ENCODE data around the gene ARID1B. TPM values are rescaled to one million over a fixed set of nuclear protein-coding genes. Genes with fewer than 3 reads are reported as not detected.

ARID1B gene
- total and polyA plus RNA-seq, 4 donors: 7.0 to 49.0 (median 24.2) TPM

DNA sequence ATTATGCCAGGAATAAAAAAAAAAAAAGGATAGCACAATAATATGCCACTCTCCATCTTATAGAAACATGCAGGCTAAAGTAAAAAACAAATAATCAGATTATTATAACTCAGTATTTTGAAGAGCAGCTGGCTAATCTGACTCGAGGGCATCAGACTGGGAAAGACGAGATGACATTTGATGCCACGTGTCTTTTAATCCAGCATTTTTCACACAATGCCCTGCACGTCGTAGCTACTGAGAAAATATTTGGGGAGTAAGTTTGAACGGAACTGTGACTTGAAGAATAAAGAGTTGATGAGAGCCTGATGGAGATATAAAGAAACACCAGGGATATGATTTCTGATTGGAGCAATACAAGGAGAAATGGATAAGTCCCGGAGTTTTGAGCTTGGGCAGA, 237.7 kb downstream of the ARID1B start:
- no peak for TF ChIP-seq HNF4G (IDR thresholded peaks at IDR 0.05)
- TF ChIP-seq EGR1 (IDR thresholded peaks at IDR 0.05; ENCODE audit: low read depth in 2 of 2): no peak
- no peak for TF ChIP-seq JUND (IDR thresholded peaks at IDR 0.05)
- TF ChIP-seq FOXA1 (IDR thresholded peaks at IDR 0.05): no peak
- TF ChIP-seq, protein P1, sequence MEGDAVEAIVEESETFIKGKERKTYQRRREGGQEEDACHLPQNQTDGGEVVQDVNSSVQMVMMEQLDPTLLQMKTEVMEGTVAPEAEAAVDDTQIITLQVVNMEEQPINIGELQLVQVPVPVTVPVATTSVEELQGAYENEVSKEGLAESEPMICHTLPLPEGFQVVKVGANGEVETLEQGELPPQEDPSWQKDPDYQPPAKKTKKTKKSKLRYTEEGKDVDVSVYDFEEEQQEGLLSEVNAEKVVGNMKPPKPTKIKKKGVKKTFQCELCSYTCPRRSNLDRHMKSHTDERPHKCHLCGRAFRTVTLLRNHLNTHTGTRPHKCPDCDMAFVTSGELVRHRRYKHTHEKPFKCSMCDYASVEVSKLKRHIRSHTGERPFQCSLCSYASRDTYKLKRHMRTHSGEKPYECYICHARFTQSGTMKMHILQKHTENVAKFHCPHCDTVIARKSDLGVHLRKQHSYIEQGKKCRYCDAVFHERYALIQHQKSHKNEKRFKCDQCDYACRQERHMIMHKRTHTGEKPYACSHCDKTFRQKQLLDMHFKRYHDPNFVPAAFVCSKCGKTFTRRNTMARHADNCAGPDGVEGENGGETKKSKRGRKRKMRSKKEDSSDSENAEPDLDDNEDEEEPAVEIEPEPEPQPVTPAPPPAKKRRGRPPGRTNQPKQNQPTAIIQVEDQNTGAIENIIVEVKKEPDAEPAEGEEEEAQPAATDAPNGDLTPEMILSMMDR (IDR thresholded peaks at IDR 0.05; ENCODE audit: low read depth, low read length, missing input control): no peak
- TF ChIP-seq FOXA2 (IDR thresholded peaks at IDR 0.05): no peak
- TF ChIP-seq YY1 (IDR thresholded peaks at IDR 0.05): no peak
- TF ChIP-seq, protein P2, sequence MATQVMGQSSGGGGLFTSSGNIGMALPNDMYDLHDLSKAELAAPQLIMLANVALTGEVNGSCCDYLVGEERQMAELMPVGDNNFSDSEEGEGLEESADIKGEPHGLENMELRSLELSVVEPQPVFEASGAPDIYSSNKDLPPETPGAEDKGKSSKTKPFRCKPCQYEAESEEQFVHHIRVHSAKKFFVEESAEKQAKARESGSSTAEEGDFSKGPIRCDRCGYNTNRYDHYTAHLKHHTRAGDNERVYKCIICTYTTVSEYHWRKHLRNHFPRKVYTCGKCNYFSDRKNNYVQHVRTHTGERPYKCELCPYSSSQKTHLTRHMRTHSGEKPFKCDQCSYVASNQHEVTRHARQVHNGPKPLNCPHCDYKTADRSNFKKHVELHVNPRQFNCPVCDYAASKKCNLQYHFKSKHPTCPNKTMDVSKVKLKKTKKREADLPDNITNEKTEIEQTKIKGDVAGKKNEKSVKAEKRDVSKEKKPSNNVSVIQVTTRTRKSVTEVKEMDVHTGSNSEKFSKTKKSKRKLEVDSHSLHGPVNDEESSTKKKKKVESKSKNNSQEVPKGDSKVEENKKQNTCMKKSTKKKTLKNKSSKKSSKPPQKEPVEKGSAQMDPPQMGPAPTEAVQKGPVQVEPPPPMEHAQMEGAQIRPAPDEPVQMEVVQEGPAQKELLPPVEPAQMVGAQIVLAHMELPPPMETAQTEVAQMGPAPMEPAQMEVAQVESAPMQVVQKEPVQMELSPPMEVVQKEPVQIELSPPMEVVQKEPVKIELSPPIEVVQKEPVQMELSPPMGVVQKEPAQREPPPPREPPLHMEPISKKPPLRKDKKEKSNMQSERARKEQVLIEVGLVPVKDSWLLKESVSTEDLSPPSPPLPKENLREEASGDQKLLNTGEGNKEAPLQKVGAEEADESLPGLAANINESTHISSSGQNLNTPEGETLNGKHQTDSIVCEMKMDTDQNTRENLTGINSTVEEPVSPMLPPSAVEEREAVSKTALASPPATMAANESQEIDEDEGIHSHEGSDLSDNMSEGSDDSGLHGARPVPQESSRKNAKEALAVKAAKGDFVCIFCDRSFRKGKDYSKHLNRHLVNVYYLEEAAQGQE (IDR thresholded peaks at IDR 0.05): no peak
- TF ChIP-seq, protein P3, sequence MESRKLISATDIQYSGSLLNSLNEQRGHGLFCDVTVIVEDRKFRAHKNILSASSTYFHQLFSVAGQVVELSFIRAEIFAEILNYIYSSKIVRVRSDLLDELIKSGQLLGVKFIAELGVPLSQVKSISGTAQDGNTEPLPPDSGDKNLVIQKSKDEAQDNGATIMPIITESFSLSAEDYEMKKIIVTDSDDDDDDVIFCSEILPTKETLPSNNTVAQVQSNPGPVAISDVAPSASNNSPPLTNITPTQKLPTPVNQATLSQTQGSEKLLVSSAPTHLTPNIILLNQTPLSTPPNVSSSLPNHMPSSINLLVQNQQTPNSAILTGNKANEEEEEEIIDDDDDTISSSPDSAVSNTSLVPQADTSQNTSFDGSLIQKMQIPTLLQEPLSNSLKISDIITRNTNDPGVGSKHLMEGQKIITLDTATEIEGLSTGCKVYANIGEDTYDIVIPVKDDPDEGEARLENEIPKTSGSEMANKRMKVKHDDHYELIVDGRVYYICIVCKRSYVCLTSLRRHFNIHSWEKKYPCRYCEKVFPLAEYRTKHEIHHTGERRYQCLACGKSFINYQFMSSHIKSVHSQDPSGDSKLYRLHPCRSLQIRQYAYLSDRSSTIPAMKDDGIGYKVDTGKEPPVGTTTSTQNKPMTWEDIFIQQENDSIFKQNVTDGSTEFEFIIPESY (IDR thresholded peaks at IDR 0.05): no peak
- TF ChIP-seq RXRA (IDR thresholded peaks at IDR 0.05): no peak
- no peak for TF ChIP-seq TAF1 (conservative IDR thresholded peaks at IDR 0.05)
- no peak for TF ChIP-seq NR2F2 (IDR thresholded peaks at IDR 0.05)
- TF ChIP-seq GABPA (IDR thresholded peaks at IDR 0.05 in 1 of 2, conservative IDR thresholded peaks at IDR 0.05 in 1 of 2): no peak
- no peak for TF ChIP-seq RAD21 (IDR thresholded peaks at IDR 0.05)
- TF ChIP-seq, protein P4, sequence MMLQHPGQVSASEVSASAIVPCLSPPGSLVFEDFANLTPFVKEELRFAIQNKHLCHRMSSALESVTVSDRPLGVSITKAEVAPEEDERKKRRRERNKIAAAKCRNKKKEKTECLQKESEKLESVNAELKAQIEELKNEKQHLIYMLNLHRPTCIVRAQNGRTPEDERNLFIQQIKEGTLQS (IDR thresholded peaks at IDR 0.05): no peak
- no peaks in the 10 kb centered on the region for H3K36me3 ChIP-seq (ENCODE audit: control insufficient read depth in 4 of 4, insufficient read depth in 3 of 4, low read depth in 1 of 4, low read length in 3 of 4)
- H3K9ac ChIP-seq (ENCODE audit: low read depth in 1 of 2, low read length in 2 of 2): no peak overlapping the region
- H3K27me3 ChIP-seq (ENCODE audit: control insufficient read depth in 4 of 4, insufficient read depth in 4 of 4, low read length in 3 of 4): no peaks in the 10 kb centered on the region
- WGBS: 82% methylated on average over 7 of the region's 7 CpGs
- no peak for DNase-seq (ENCODE audit: low spot score)
- H3K9me3 ChIP-seq (ENCODE audit: control insufficient read depth in 4 of 4, low read length in 3 of 4): no peaks in the 10 kb centered on the region
- H3K27ac ChIP-seq (ENCODE audit: low read depth in 1 of 2, low read length in 2 of 2): no peak overlapping the region
- H3K4me3 ChIP-seq (ENCODE audit: low read depth in 1 of 3, low read length in 3 of 3): no peak overlapping the region
- H3K4me1 ChIP-seq (ENCODE audit: control insufficient read depth in 4 of 4, insufficient read depth in 4 of 4, low read length in 3 of 4): peaks cover 0 to 8% (median 4%) of the 10 kb centered on the region in 4 donors

DNA sequence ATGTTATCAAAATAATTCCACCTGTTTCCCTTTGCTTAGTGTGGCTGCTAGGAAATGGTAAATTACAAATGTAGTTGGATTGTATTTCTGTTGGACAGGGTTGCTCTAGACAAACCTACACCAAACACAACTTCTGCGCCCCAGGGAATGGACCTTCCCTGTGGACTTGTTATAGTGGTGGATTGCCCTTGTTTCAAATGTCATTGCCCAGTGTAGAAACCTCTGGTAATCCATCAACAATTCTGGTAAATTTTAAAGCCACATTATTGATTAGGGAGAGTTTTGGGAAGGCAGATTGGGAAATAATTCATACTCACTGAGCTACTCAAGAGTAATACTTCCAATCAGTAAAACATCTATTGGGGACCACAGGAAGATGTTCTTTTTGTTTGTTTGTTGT, 239.8 kb downstream of the ARID1B start:
- Histone ChIP-seq H3K36me3 (ENCODE audit: control insufficient read depth in 4 of 4, insufficient read depth in 3 of 4, low read depth in 1 of 4, low read length in 3 of 4) (no peaks in the 10 kb centered on the region), H3K27me3 (ENCODE audit: control insufficient read depth in 4 of 4, insufficient read depth in 4 of 4, low read length in 3 of 4) (no peaks in the 10 kb centered on the region), H3K9ac (ENCODE audit: low read depth in 1 of 2, low read length in 2 of 2) (no peak overlapping the region), H3K4me1 (ENCODE audit: control insufficient read depth in 4 of 4, insufficient read depth in 4 of 4, low read length in 3 of 4) (peaks cover 0 to 8% (median 4%) of the 10 kb centered on the region in 4 donors), H3K4me3 (ENCODE audit: low read depth in 1 of 3, low read length in 3 of 3) (no peak overlapping the region), H3K9me3 (ENCODE audit: control insufficient read depth in 4 of 4, low read length in 3 of 4) (no peaks in the 10 kb centered on the region), H3K27ac (ENCODE audit: low read depth in 1 of 2, low read length in 2 of 2) (no peak overlapping the region)
- TF ChIP-seq, protein P4 (IDR thresholded peaks at IDR 0.05): no peak
- peak; percentile 25 to 53 for TF ChIP-seq RXRA (IDR thresholded peaks at IDR 0.05)
- peak; percentile 66 to 68 for TF ChIP-seq HNF4A (conservative IDR thresholded peaks at IDR 0.05)
- TF ChIP-seq FOXA1 (IDR thresholded peaks at IDR 0.05): no peak
- peak; percentile 38 for TF ChIP-seq YY1 (IDR thresholded peaks at IDR 0.05)
- TF ChIP-seq HNF4G (IDR thresholded peaks at IDR 0.05): peak; percentile 15
- peak; percentile 13 to 39 for TF ChIP-seq RAD21 (IDR thresholded peaks at IDR 0.05)
- TF ChIP-seq, protein P3 (IDR thresholded peaks at IDR 0.05): peak; percentile 25
- no peak for TF ChIP-seq EGR1 (IDR thresholded peaks at IDR 0.05; ENCODE audit: low read depth in 2 of 2)
- no peak for DNase-seq (ENCODE audit: low spot score)
- WGBS: 71% methylated on average over 1 of the region's 1 CpG

Data from liver (tissue), 9 donors.